Measurements from ENCODE around the gene SLC27A1.
A peak's percentile ranks its signal among the peaks of the same experiment; 100 is the strongest.
"Not testable (repeated sequence)": the region's sequence is repeated elsewhere in the genome, so short reads cannot be mapped to it uniquely, and the experiment has no call there.

Gene SLC27A1

DNA sequence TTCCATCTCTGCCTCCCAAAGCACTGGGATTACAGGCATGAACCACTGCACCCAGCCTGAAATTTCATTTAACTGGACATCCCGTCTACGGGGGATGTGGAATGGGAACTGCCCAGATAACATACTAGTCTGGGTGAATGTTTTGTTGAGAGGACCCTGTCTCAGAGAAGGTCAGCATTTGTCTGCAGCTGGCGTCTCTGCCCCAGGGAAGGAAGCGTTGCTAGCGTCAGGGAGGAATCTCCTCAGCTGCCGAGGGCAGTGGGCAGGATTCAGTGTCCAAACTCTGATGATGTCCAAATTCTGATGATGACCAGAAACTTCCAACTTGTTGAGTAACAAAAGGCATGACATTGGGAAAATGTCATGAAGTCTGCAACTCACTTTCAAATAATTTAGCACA, 12.7 kb upstream of the SLC27A1 start:
- DNase-seq: no peak

DNA sequence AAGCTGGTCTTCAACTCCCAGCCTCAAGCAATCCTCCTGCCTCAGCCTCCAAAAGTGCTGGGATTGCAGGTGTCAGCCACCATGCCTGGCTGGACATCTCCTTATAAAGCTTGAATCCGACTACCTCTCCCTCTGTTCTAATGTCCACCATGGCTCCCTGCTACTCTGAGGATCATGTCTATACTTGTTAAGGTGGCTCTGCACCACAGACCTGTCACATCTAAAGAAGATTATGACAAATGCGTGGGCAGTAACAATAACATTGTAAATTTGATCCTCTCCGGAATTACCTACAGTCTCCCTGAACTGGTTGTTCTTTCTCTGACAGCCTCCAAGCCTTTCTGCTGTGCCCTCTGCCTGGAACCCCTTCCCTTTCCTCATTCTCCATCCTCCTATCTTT, 11.4 kb upstream of the SLC27A1 start:
- no peak for DNase-seq

DNA sequence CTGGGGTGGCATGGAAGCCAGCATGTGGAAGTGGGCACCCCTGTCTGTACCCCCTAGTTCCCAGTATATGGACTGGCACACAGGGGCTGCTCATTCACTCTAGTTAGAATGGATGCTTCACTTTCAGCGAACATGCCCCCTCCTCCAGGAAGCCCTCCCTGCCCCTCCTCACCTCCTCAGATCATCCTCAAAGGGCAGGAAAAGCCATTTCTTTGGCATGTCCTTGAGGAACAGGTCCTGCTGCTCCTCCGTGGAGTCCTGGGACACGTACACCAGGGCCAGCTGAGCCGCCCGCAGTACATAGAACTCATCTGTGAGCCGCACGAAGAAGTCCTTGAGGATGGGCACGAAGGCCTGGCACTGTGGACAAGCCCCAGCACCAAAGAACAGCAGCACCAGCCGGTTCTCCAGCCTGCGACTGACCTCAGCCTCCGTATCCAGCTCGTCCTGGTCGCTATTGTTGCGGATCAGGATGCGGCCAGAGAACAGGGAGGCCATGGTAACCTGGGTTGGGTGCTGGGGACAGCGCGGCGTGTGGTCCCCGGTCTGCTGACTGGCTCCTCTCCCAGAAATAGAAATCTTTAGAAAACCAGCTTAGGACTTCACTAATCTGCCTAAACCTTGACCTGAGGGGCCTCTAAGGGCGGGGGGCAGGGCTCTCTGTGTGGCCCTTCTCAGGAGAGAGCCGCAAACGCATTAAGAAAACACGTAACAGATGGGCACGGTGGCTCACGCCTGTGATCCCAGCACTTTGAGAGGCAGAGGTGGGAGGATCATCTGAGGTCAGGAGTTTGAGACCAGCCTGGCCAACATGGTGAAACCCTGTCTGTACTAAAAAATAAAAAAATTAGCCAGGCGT, 9.7 kb upstream of the SLC27A1 start, which contains the start of gene NXNL1:
TSS of gene NXNL1 (minus strand) at position 555 of the 859 bp plus-strand sequence. CDS start at position 498, 57 bp downstream.
- DNase-seq: no peak

DNA sequence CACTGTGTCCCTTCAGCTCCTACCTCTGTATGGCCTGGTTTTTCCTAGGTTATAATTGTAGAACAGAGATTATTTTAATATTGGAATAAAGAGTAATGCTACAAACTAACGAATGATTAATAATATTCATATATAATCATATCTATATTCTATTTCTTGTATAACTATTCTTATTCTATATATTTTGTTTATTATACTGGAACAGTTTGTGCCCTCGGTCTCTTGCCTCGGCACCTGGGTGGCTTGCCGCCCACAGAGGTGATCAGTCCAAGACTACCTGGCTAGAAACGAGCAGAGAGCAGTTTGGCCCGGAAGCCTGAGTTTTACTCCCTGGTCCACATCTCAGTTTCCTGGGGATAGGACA, 3.9 kb upstream of the SLC27A1 start:
- DNase-seq: no peak

DNA sequence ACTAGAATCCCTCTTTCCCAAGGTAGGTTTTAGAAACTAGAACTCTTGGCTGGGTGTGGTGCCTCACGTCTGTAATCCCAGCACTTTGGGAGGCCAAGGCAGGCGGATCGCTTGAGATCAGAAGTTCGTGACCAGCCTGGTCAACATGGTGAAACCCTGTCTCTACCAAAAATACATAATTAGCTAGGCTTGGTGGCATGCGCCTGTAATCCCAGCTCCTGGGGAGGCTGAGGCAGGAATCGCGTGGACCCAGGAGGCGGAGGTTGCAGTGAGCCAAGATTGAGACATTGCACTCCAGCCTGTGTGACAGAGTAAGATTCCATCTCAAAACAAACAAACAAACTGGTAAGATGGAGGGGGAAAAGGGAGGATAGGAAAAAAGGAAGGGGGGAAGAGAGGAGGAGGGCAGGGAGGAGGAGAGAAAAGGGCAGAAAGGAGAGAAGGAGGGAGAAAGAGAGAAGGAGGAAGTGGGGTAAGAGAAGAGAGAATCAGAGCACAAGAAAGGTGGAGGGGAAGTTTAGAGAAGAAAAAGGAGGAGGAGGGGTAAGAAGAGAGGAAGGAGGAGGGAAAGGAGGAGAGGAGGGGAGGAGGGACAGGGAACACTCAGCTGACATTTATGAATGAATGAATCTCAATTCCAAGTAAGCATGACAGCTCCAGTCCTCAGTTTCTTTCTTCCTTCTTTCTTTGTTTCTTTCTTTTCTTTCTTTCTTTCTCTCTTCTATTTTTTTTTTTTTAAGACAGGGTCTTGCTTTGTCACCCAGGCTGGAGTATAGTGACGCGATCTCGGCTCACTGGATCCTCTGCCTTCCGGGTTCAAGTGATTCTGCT, 2.6 kb upstream of the SLC27A1 start:
- DNase-seq: no peak

DNA sequence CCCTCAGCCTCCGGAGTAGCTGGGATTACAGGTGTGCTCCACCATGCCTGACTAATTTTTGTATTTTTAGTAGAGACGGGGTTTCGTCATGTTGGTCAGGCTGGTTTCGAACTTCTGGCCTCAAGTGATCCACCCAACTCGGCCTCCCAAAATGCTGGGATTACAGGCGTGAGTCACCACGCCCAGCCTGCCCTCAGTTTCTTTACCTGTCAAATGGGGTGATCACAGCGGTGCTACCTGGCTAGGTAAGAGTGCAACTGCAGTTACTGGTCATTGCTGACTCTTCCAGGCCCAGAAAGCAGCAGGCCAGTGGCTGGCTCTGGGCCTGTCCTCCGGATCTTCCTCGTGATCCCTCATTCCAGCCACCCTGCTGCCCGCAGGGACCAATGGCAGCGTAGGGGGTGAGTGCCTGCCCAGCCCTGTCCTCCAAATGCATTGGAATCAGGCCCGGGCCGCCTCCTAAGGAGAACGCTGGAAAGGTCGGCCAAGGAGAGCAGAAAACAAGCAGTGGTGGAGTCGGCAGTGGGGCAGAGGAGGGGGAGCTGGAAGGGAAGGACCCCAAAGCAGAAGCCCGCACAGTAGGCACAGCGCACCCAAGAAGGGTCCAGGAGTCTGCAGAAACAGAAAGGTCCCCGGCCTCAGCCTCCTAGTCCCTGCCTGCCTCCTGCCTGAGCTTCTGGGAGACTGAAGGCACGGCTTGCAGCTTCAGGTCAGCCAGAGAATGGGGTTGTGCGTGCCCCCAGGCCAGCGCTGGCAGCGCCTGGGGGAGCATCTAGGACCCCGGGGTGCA, 1.8 kb upstream of the SLC27A1 start:
- no peak for DNase-seq

DNA sequence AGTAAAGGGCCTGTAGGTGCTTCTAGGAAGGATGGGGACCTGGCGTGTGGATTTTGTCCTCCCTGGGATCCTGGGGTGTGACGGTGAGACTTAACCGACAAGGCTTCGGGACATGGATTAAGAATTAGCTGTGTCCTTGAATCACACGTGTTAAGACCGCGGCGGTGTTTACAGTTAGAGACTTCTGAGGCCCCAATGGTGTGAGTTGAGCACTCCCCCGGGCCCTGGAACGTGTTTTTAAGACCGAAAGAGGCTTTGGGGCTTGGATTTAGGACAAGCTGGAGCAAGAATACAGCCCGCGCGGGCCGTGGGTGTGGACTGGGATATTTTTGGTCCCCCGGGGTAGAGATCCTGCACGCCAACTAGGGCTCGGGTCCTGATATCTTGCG, 1.2 kb upstream of the SLC27A1 start:
- no peak for DNase-seq

DNA sequence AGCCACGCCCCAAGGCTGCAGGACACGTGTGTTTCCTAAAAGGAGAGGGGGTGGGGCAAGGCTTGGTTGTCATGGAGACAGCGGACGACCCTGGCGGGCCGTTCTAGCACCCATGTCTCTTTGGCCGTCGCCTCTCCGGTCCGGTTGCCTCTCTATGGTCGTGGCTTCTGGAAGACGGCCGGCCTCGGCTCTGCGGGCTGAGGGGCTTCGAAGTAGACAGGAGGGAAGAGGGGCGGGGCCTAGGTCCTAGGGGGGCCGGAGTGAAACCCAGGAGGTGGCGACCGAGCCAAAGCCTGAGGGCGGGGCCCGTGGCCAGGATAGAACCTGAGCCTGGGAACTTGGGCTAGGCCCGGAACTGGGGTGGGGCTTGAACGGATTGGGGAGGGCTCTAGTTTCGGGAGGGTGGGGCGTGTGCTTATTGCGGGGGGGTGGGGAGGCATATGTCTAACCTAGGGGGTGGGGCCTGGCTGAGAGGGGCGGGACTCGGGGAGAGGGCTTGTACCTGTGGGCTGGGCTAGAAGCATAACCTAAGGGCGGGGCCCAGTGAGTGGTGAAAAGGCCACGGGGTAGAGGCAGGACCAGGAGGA, 750 bp upstream of the SLC27A1 start:
- DNase-seq: peak; percentile 88 to 96

DNA sequence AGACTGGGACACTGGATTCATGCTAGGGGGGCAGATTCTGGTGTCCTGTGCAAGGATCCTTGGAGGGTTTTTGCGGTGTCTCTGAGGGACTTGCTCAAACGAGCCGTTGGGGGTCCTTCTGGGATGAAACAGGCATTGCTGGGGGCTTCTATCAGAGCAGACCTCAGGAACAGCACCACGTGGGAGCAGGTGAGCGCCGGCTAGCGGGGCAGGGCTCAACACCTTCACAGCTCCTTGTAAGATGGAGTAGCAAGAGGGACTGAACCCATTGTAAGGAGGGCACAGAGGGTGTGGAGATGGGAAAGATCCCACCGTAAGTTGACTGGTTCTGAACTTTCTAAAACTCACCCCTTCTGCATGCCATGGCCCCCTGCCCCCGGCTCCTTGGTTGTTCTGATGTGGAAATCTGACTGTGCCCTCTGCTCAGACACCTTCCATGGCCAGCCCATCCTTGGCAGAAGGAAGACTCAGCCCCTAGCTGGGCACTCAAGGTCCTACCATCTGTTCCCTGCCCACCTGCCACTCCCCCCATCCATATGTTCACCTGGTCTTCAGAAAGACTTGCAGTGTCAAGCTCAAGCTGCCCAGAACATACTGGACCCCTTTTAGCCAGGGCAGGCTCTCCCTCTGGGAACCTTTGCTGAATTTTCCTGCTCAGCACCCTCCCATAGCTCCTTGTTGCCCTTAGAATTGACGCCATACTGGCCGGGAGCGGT, 1.2 kb downstream of the SLC27A1 start:
- DNase-seq: no peak

DNA sequence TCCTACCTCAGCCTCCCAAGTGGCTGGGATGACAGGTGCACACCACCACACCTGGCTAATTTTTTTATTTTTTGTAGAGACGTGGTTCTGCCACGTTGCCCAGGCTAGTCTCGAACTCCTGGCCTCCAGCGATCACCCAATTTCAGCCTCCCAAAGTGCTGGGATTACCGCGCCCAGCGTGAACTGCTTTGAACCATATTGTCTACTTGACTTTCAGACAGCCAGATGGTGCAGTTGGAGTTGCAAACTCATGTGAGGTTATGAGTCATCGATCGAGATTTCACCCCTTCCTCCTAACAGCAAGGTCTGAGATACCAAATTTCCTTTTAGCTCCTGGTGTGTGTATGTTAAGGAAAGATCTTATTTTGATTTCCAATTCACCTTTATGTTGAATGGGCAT, 2.7 kb downstream of the SLC27A1 start:
- DNase-seq: peak in 1 of 2 experiments; percentile 45

DNA sequence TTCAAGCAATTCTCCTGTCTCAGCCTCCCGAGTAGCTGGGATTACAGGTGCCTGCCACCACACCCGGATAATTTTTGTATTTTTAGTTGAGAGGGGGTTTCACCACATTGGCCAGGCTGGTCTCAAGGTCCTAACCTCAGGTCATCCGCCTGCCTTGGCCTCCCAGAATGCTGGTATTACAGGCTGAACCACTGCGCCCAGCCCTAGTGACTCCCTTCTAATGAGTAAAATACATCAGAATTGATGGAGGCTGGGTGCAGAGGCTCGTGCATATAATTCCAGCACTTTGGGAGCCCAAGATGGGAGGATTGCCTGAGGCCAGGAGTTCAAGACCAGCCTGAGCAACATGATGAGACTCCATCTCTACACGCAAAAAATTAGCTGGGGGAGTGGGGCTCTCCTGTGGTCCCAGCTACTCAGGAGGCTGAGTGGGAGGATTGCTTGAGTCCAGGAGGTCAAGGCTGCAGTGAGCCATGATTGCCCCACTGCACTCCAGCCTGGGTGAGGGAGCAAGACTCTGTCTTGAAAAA, 4.8 kb downstream of the SLC27A1 start:
- not testable (repeated sequence) for DNase-seq

DNA sequence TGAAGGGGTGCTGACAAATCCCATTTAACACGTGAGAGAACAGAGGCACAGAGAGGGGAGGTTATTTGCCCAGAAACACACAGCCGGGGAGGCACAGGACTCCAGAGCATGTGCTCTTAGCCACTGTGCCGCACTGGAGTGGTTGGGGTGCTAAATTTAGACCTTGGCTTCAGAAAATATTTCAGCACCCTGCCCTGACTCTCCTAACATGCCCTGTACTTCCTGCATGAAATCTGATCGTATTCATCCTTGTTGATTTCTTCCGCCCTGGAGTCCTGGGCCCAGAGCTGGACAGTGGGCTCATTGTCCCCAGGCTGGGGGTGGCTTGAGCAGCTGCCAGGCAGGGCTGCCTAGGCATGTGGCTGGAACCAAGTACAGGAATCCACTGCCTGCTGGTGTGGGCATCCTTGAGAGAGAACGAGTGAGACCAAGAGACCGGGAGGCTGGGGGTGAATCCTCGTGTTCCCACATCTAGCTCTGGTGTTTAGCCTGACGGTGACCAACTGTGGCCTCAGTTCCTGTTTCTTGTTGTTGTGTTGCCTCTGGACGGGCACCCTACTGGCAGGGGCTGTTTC, 5.3 kb downstream of the SLC27A1 start:
- DNase-seq: peak; percentile 36 to 71

DNA sequence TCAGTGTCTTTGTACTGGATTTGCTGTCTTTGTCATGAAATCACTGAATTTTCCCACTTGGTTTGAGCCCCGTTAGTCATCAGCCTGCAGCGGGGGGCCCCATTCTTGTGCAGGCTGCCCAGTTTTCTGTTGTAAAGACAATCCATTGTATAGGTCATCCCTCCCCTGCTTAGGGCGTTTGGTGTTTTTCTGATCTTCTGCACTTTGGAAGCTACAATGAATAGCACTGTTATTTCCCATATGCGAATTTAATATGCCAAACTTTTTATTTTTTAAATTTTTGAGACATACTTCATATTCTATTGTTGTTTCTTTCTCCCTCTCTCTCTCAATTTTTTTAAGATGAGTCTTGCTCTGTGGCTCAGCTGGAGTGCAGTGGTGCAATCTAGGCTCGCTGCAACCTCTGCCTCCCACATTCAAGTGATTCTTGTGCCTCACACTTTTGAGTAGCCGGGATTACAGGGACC, 9.0 kb downstream of the SLC27A1 start:
- DNase-seq: no peak

DNA sequence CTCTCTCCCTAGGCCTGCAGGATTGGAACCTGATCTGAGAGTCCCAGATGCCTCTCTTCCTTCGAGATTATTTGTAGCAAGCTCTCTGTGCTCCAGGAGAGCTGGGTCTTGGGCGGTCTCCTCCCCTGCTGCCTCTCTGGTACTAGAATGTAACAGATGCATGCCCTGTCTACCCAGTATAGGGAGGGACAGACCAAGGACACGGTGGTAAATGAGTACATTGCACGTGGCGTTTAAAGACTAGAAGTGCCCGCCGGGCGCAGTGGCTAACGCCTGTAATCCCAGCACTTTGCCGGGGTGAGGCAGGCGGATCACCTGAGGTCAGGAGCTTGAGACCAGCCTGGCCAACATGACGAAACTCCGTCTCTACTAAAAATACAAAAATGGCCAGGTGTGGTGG, 11.7 kb downstream of the SLC27A1 start:
- no peak for DNase-seq

DNA sequence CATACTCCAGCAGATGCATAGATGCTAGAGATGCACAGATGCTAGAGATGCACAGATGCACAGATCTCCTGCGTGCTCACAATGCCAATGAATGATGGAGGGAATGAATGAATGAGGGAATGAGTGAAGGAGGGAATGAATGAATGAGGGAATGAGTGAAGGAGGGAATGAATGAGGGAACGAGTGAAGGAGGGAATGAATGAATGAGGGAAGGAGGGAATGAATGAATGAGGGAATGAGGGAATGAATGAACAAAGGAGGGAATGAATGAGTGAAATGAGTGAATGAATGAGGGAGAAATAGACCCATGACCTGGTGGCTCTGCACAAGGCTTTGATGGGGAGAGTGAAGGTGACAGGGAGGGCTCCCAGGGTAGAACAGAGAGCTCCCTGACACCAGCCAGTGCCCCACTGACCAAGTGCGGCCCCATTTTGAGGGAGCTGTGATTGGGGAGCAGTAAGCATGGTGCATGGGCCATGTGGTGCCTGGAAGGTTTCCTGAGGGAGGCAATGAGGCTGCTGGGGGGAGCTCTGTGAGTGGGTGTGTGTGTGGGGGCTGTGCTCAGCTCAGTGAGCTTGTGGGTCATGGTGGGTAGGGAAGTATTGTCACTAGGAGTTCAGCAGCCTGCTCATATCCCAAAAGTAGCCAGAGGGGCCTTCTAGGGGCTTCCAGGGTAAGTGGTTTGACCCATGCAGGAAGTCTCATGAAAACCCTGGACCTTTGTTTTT, 12.7 kb downstream of the SLC27A1 start:
- no peak for DNase-seq

DNA sequence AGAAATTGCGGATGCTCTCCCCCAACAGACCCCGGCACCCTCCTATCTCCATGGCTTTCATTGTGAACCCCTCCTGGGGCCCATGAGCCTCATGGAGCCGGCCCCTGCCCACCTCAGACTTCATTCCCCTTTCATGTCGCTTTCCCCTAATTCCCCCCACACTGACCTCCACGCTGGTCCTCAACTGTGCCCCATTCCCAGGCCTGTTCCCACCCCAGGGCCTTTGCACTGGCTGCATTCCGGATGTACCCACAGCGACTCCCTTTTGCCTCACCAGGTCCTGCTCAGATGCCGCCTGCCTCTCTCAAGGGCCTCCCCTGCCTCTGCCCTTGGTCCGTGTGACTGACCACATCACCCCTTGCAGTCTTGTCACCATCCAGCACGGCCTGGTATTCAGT, 13.3 kb downstream of the SLC27A1 start:
- DNase-seq: no peak

DNA sequence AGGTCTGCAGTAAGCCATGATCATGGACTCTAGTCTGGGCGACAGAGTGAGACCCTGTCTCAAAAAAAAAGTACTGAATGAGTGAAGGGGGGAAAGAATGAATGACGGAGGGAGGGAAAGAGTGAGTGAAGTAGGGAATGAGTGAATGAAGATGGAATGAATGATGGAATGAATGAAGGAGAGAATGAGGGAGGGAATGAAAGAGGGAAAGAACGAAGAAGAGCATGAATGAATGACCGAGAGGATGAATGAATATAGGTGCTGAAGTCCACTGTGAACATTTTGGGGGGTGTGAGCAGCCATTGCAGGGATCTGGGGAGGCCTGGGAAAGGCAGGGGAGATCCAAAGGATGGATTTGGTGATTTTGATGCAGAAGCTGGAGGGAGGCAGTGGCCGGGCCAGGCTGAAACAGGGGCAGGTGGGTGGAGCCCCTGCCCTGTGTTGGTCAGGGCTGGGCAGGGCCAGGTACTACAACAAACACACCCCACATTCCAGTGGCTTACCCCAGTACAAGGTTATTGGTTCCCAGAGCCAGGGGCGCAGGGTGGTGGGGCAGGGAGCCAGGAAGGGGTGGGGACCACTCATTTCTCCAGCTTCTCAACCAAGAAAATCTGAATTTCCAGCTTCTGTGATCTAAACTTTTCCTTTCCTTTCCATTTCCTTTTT, 14.3 kb downstream of the SLC27A1 start:
- no peak for DNase-seq

DNA sequence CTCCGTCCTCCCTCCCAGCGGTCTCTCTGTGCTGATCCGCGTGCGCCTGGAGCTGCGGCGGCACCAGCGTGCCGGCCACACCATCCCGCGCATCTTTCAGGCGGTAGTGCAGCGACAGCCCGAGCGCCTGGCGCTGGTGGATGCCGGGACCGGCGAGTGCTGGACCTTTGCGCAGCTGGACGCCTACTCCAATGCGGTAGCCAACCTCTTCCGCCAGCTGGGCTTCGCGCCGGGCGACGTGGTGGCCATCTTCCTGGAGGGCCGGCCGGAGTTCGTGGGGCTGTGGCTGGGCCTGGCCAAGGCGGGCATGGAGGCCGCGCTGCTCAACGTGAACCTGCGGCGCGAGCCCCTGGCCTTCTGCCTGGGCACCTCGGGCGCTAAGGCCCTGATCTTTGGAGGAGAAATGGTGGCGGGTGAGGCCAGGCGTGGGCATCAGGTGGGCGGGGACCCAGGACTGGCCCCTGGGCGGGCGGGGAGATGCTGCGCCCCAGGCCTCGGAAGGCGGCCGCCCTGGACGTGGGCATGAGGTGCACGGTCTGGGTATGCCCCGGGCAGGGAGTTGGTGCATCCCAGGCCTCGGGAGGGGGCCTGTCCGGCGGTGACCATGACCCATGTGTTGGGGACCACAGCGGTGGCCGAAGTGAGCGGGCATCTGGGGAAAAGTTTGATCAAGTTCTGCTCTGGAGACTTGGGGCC, 16.4 kb downstream of the SLC27A1 start:
- DNase-seq: no peak

All from SW 1271 (cell line).